Fibroblast of the aortic adventitia (primary cell): ENCODE data around the gene SPTBN1. TPM values are rescaled to one million over a fixed set of nuclear protein-coding genes. Genes with fewer than 3 reads are reported as not detected.

Experiments
- DNase-seq: peaks from one replicate; pipeline ENCODE4 v3.0.0-alpha.2; 2010; ENCODE audit warnings: low read depth
- H3K4me3 ChIP-seq: 2 replicates; pipeline ENCODE4 v1.5.1; 2011; ENCODE audit warnings: low read depth, mild to moderate bottlenecking, control low read depth, low read length, moderate library complexity
- total RNA-seq: library from RNA; depleted of rRNA; stranded (reverse); fragments of >200 nt; gene quantifications from 2 replicates; pipeline ENCODE4 v1.2.3, GENCODE V29; 2012; ENCODE audit warnings: low replicate concordance
- TF ChIP-seq, protein P1 (sequence below): IDR thresholded peaks from 2 replicates; pipeline ENCODE4 v1.5.1; 2011; ENCODE audit warnings: mild to moderate bottlenecking, low read length, control low read depth, inconsistent platforms; ENCODE audit not compliant: insufficient read depth

Gene SPTBN1
- total RNA-seq, 1 donor: 293 TPM

DNA sequence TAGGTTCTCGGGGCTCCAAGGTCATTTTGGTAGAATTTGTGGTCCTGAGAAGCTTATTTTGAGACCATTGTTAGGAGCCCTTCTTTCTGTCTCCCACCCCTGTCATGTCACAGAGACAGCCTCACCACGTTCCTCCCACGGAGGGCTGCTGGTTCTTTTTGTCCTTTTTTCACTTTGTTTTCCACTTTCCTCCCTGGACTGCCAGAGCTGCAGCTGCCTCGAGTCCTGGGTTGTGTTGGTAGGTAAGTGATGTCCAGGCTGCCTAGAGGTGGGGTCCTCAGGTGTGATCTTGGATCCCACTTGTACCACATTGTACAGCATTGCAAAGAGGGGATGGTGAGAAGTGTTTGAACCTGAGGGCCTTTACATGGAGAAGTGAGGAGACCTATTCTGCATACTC, 137.1 kb downstream of the SPTBN1 start:
- TF ChIP-seq, protein P1, sequence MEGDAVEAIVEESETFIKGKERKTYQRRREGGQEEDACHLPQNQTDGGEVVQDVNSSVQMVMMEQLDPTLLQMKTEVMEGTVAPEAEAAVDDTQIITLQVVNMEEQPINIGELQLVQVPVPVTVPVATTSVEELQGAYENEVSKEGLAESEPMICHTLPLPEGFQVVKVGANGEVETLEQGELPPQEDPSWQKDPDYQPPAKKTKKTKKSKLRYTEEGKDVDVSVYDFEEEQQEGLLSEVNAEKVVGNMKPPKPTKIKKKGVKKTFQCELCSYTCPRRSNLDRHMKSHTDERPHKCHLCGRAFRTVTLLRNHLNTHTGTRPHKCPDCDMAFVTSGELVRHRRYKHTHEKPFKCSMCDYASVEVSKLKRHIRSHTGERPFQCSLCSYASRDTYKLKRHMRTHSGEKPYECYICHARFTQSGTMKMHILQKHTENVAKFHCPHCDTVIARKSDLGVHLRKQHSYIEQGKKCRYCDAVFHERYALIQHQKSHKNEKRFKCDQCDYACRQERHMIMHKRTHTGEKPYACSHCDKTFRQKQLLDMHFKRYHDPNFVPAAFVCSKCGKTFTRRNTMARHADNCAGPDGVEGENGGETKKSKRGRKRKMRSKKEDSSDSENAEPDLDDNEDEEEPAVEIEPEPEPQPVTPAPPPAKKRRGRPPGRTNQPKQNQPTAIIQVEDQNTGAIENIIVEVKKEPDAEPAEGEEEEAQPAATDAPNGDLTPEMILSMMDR: no peak
- H3K4me3 ChIP-seq: no peak overlapping the region
- DNase-seq: no peak

DNA sequence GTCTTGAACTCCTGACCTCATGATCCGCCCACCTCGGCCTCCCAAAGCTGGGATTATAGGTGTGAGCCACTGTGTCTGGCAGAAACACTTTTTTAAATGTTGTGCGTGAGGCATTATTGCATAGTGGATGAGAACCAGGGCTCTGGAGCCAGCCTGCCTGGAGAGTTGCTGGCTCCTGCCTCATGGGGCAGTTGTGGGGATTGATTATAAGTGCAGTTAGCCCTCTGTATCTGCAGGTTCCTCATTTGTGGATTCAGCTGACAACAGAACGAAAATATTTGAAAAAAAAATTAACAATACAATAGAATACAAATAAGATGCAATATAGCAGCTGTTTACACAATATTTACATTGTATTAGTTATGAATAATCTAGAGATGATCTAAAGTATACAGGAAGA, 137.9 kb downstream of the SPTBN1 start:
- TF ChIP-seq, protein P1: no peak
- no peak overlapping the region for H3K4me3 ChIP-seq
- no peak for DNase-seq

DNA sequence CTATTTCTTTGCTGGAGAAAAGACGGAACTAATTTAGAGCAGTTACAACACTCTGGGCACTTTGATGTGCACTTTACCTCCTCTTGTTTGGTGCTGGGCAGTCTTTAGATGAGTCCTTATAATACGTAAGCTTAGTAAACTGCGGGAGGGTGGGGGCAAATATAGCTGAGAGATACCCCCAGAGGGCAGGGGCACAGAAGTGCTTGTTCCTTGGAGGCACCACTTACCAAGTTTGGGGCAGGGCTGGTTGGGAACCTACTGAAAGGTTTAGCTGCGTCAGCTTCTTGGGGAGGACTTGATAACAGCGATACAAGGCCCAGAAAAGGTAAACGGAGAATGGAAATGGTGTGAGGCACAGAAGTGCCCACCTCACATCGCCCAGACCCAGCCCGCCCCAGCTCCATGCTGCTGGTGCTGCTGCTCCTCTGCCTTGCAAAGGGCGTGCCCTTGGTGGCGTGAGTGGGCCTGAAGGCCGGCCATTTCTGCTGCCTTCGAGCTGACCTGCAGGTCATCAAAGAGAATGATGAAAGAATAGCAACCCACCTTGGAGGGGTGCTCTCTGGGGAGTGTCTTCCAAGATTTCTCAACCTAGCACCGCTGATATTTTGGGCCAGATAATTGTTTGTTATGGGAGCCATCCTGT, 139.2 kb downstream of the SPTBN1 start:
- H3K4me3 ChIP-seq: no peak overlapping the region
- TF ChIP-seq, protein P1: no peak
- DNase-seq: no peak

DNA sequence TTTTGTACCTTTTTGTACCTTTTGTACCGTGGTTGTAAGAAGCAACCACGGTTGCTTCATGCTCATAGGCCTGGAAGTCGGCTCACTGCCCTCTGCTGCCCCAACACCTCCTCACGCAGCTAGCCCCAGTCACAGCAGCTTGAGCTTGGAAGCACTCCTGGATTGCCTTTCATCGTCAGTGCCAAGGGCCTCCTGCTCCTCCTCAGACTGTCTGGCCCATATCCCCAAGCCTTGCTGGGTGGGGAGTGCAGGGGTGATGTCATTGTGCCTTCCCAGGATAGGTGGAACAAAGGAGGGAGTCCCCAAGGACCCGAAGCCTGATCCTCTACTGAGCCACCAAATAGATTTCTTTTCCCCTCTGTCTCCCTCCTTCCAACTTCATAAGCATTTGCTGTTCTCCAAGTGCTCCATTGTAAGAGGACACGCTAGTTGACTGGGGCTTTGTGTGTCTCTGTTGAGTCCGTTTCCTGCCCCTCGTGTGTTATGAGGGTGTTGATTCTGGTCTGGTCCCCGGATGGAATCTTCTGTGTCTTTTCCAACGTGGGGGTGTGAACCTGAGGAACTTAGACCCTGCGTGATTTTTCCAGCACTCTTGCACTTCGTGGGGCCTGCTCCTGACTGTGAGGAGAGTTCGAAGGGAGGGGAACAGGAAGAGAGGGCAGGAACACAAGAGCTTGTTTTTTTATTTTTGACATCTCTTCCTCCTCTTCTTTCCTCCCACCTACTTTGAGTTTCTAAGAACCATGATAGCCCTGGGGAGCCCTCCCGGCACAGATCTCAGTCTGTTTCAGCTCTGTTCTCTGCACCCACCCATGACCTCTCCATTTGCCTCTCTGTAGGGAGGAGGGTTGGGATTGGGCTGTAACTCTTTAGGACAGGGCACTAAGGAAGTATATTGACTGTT, 140.1 kb downstream of the SPTBN1 start:
- TF ChIP-seq, protein P1: peak; percentile 4
- DNase-seq: peak; percentile 82

DNA sequence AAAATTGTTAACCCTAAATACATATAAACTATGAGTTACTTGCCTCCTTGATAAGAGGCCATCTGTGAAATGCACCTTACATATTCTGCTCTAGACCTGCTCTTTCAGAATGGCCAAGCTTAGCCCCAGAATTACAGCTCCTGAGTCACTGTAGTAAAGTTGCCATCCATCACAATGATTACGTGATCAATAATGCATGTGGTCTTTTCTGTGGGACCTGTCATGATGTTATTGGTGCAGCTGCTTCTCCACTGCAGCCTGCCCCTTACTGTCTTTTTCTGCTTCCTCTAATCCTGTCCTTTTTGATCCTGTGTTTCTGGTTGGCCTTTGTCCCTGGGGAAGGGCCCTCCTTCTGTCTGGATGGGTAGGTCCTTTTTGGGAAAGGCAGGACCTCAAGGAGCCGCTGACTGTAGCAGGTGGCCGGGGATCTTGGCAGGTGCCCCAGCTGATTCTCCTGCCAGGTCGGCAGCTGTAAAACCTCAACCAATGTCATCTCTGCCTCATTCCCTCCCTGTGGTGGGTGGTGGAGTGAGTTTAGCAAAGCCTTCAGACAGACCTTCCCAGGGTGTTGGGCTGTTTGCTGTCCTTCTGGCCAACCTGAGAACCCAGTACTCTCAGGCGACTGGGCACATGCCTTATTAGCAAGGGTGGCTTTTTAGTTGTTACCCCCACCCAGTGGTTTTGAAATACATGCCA, 141.2 kb downstream of the SPTBN1 start:
- H3K4me3 ChIP-seq: no peak overlapping the region
- peak; percentile 75 for DNase-seq
- TF ChIP-seq, protein P1: no peak

More for the DNA sequence above, 140.1 kb downstream of the SPTBN1 start:
- H3K4me3 ChIP-seq: no peak overlapping the region

DNA sequence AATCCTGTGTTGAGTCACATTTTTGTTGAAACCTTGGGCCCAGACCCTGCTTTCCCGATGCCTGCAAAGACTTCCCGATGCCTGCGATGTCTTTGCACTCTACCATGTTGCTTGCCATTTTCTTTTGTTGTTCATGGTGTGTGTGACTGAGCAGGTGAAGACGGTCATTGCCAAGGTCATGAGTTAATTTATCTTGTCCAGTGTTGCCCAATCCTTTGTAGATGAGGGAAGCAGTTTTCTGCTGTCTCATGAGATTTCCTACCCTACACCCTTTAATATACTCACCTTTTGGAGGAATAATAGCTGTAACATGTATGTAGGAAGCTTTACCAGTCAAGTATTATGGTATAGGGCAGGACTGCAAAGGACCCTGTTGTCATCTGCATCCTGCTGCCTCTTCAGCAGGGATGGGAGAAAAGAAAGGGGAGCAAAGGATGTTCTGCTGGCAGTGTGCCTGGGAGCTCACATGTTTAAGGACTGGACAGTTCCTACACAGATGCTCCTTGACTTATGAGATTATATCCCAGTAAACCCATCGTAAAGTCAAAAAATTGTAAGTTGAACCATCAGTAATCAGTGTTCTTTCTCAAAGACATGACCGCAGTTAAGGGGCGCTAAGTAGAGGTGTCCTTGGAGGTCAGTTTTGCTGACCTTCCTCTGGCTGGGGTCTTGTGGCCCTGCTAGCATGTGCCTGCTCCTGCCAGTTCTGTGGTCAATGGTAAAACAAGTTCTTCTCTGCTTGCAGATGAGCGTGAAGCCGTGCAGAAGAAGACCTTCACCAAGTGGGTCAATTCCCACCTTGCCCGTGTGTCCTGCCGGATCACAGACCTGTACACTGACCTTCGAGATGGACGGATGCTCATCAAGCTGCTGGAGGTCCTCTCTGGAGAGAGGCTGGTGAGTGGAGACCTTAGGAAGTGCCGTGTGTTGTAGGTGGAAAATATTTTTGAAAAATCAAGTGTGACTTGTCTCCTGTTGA, 142.5 kb downstream of the SPTBN1 start:
- H3K4me3 ChIP-seq: no peak overlapping the region
- TF ChIP-seq, protein P1: no peak

More for the DNA sequence above, 142.5 kb downstream of the SPTBN1 start:
- no peak for DNase-seq
